ENCODE measurements around the gene ARHGAP12.

Gene ARHGAP12

GRCh38 chr10:31765541-31765940, 163.1 kb downstream of the ARHGAP12 start:
- peak; percentile 74 for DNase-seq (ENCODE audit: low spot score)

GRCh38 chr10:31762316-31762715, 166.3 kb downstream of the ARHGAP12 start:
- DNase-seq (ENCODE audit: low spot score) = no peak

- DNase-seq (ENCODE audit: low spot score) = no peak
These were observed 167.5 kb downstream of the ARHGAP12 start for GRCh38 chr10:31761156-31761555.

- DNase-seq (ENCODE audit: low spot score) = no peak
These were observed 168.0 kb downstream of the ARHGAP12 start for GRCh38 chr10:31760674-31761081.

- peak; percentile 98 for DNase-seq (ENCODE audit: low spot score)
These were observed 168.6 kb downstream of the ARHGAP12 start for GRCh38 chr10:31759799-31760626.

- DNase-seq (ENCODE audit: low spot score) = peak; percentile 55
These were observed 169.4 kb downstream of the ARHGAP12 start for GRCh38 chr10:31759124-31759798.

GRCh38 chr10:31758495-31758894, 170.1 kb downstream of the ARHGAP12 start:
- peak; percentile 72 for DNase-seq (ENCODE audit: low spot score)

GRCh38 chr10:31757831-31758230, 170.8 kb downstream of the ARHGAP12 start:
- no peak for DNase-seq (ENCODE audit: low spot score)

- DNase-seq (ENCODE audit: low spot score) = no peak
These were observed 171.2 kb downstream of the ARHGAP12 start for GRCh38 chr10:31757386-31757791.

- no peak for DNase-seq (ENCODE audit: low spot score)
These were observed 171.9 kb downstream of the ARHGAP12 start for GRCh38 chr10:31756729-31757110.

GRCh38 chr10:31756101-31756728, 172.4 kb downstream of the ARHGAP12 start:
- no peak for DNase-seq (ENCODE audit: low spot score)

All from GM03348 (cell line).